Stimulated activated CD8-positive, alpha-beta memory T cell treated with anti-CD3 and anti-CD28 coated beads, Interleukin-4, amount 100 ng/mL, for 24 hours (primary cell): ENCODE results near the gene FGD4.
"Not testable (repeated sequence)": the region's sequence is repeated elsewhere in the genome, so short reads cannot be mapped to it uniquely, and the experiment has no call there.

Experiments
- DNase-seq: peaks from one replicate; pipeline ENCODE4 v3.0.0-alpha.2; 2020; ENCODE audit warnings: low read depth

The FGD4 gene

GRCh38 chr12:32561931-32562341, 162.6 kb downstream of the FGD4 start:
- no peak for DNase-seq

DNA sequence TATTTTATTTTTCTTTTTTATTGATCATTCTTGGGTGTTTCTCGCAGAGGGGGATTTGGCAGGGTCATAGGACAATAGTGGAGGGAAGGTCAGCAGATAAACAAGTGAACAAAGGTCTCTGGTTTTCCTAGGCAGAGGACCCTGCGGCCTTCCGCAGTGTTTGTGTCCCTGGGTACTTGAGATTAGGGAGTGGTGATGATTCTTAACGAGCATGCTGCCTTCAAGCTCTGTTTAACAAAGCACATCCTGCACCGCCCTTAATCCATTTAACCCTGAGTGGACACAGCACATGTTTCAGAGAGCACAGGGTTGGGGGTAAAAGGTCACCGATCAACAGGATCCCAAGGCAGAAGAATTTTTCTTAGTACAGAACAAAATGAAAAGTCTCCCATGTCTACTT, 163.1 kb downstream of the FGD4 start:
- DNase-seq: not testable (repeated sequence)

DNA sequence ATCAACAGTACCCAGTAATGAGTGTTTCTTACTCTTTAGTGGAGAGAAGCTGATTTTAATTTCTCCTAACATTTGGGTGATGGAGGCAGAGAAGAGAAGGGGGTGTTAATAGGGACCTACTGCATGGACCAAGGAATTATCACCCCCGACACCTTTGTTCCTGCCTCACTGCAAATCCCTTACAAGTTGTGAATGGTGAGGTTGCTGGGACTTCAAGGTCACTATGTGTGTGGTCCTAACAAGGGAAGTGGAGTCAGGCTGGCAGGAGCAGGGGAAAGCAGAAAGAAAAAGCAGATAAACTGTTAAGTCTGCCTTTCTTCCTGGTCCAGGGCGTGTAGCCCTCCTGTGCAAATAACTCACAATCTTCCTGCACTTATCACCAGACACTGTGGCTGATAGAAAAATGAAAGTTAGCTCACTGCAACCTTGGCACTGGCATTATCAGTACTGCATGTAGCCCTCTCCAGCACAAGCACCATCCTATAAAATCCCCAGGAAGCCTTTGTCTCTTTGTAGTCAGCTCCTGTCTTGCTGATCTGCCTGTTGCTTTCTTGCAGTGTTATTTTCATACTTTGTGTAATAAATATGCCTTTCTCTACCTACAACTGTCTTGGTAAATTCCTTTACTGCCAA, 167.4 kb downstream of the FGD4 start:
- no peak for DNase-seq

GRCh38 chr12:32567296-32567674, 167.9 kb downstream of the FGD4 start:
- DNase-seq: no peak

DNA sequence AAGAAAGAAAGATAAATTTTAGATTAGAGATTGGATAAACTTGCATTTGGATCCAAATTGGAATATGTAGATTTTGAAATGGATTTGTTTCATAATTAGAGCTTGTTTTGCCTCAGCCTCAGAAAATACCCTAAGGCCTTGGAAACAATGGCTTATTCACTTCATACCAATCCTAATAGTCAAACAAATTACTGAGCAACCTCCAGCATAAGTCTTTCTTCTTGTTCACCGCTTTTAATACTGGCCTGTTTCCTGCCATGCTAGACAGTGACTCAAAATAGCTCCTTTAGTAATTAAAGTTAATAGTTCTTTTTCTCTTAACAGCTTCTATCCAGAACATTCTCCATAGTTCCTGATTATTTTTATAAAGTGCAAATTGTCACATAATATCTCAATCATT, 168.9 kb downstream of the FGD4 start:
- no peak for DNase-seq

DNA sequence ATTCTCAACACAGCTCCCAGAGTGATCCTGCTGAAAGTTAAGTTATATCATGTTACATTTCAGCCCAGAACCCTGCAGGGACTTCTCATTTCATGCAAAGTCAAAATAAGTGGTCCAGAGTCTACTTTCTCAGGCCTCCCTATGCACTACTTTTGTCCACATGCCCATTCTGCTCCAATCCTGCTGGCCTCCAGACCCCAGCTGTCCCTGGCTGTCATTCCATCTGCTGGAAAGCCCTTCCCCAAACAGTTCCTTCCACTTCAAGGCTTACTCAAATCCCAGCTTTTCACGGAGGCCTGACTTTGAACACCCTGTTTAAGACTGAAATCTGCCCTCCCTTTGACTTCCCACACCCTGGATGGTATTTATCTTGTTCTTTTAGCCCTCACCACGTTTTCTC, 169.9 kb downstream of the FGD4 start:
- DNase-seq: no peak

DNA sequence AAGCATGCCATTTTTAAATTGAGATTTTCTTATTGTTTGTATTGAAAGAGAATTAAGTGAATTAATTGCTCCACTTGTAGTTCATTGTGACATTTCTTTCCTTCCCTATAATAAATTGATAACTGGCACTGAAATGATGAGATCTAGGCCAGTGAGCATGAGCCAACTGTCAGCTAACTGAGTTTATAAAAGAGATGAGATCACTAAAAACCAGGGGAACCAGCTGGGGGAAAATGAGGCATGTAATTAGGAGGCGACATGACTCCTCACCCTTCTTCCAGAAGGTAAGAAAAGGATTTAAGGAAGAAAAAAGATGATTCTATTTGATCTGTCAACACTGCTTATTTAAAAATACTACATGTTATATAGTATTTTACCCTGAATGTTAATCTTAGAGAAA, 175.2 kb downstream of the FGD4 start:
- no peak for DNase-seq

- DNase-seq: no peak
These were observed 178.0 kb downstream of the FGD4 start for GRCh38 chr12:32577328-32577727.

GRCh38 chr12:32583534-32583933, 184.2 kb downstream of the FGD4 start:
- DNase-seq: no peak

GRCh38 chr12:32585680-32586079, 186.3 kb downstream of the FGD4 start:
- no peak for DNase-seq

- no peak for DNase-seq
These were observed 187.0 kb downstream of the FGD4 start for GRCh38 chr12:32586390-32586789.

- no peak for DNase-seq
These were observed 188.5 kb downstream of the FGD4 start for GRCh38 chr12:32587581-32588495.

DNA sequence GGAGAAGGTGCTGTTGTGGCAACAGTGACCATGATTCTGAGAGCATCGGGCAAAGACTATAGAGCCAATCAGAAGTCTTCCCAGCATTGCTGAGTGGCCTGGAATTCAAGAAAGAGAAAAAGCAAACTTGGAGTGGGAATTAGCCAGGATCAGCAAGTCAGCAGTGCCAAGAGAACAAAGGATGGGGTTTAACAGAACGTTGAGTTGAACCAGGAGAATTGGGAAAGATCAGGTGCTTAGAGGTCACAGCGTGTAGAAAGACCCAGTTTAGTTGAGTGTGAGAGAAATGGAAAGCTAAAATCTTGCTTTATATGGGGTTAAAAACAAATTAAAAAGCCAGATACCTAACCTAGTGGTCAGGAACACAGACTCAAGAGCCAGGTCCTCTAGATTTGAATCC, 189.2 kb downstream of the FGD4 start:
- no peak for DNase-seq

- no peak for DNase-seq
These were observed 190.0 kb downstream of the FGD4 start for GRCh38 chr12:32589165-32589865.

GRCh38 chr12:32595251-32595650, 195.9 kb downstream of the FGD4 start:
- DNase-seq: no peak

- no peak for DNase-seq
These were observed 196.7 kb downstream of the FGD4 start for GRCh38 chr12:32596030-32596429.

DNA sequence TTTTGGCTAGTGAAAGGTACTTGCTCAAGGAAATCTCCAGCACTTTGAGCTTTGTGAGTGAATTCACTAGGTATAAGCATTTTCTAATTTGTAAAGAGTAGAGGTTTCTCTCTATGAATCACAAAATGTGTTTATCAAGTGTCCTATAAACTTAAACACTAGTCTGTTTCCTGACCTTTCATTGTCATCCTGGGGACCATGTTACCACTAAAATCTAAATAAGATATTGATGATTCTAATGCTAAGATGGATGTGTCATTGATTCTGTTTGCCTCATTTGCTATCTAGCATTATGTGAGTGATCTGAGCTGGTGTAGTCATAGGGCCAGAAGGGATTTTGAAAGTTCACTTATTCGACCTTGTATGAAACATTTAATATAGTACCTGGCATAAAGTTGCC, 199.3 kb downstream of the FGD4 start:
- DNase-seq: no peak

GRCh38 chr12:32600681-32601080, 201.3 kb downstream of the FGD4 start:
- no peak for DNase-seq

- DNase-seq: no peak
These were observed 203.7 kb downstream of the FGD4 start for GRCh38 chr12:32603071-32603470.

DNA sequence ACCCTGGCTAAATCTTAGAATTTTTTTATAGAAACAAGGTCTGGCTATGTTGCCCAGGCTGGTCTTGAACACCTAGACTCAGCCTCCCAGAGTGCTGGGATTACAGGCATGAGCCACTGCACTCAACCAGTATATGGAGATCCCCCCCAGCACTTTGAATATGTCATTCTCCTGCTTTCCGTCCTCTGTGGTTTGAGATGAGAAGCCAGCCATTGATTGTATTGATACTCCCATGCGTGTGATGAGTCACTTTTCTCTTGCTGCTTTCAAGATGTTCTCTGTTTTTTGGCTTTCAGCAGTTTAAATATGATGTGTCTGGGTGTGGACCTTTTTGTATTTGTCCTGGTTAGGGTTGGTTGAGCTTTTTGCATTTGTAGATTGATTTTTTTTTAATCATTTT, 204.5 kb downstream of the FGD4 start:
- no peak for DNase-seq

DNA sequence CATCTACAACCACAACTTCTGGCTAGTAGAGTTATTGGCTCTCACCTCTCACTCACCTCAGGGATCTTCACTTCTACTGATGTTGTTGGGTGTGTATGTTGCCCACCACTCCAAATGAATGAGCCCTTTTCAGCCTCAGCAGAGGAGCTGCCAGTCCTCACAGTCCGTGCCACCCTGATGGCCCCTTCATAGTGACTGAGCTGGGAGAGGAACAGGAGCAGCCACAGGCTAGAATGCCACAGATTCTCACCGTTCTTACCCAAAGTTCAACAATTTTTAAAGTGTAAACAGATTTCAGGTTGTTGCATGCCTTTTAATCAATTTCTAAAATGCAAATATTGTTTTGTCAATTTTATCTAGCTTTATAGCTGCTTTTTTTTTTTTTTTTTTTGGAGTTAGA, 205.2 kb downstream of the FGD4 start:
- no peak for DNase-seq

- no peak for DNase-seq
These were observed 206.2 kb downstream of the FGD4 start for GRCh38 chr12:32605326-32606095.
